Testis (tissue), 2 donors: ENCODE data around the gene TBL1XR1.

Experiments used
- CTCF ChIP-seq, 3 experiments: fragments of 450-650 bp in 2 of 3; fragments of 200-600 bp in 1 of 3; sonication (generic) in 1 of 3; IDR thresholded peaks; one replicate each; pipeline ENCODE4 v1.5.1; 2016 to 2019; ENCODE audit warnings: antibody characterized with exemption in 3 of 3, mild to moderate bottlenecking in 2 of 3, moderate library complexity in 1 of 3
- POLR2A ChIP-seq: fragments of 450-650 bp; IDR thresholded peaks from one replicate; pipeline ENCODE4 v1.6.1; 2017; ENCODE audit warnings: antibody characterized with exemption, mild to moderate bottlenecking, moderate library complexity

- no peak for TF ChIP-seq CTCF (IDR thresholded peaks at IDR 0.05)
- no peak for TF ChIP-seq POLR2A
These were observed 91.1 kb downstream of the TBL1XR1 start for GRCh38 chr3:177106184-177106583.
